ENCODE data around the gene TP73. TPM values are rescaled to one million over a fixed set of nuclear protein-coding genes. Genes with fewer than 3 reads are reported as not detected.

Gene TP73
- total RNA-seq, 1 experiment from 2014 or later = 10.0 TPM

DNA sequence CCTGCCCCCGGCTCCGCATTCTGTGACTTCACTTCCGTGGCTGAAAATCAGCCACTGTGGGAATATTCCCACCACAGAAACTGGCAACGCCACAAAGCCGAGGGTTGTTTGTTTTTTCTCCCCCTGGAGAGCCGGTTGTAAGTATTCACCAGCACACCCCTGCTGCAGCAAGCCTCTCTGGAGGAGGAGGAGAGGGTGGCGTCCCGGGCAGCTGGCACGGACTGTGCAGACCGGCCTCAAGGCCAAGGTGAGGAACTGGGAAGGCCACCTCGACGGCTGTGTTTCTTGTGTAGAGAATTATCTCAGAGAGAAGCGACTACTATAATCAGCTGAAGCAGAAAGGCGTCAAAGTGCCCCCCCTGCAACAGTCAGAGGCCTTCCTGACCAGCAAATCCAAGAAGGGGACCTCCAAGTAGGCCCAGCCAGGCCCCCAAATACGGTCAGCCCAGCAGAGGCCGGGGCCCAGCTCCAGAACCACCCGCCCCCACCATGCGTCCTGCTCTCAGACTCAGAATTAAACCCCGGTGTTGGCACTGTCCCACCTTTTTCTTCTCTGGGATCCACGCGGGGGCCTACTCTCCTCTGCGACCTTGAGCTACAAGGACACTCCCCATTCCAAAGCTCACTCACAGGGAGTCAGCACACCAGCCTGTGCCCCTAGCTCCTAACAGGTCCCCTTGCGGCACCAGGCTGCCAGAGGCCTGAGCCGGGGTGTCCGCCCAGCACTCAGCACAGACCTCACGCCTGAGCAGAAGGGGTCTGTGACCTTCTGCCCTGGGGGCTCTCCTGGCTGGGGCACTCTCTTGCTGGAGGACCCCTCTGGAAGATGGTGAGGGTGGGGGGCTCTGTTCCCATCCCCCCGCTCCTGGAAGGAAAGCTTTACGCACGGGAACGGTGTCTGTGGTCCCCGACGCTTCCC lies 119.1 kb downstream of the TP73 start:
- peak overlapping the region; percentile 58 for H3K4me3 ChIP-seq (ENCODE audit: low read depth, low read length, poor library complexity, severe bottlenecking)
- TF ChIP-seq, protein P1, sequence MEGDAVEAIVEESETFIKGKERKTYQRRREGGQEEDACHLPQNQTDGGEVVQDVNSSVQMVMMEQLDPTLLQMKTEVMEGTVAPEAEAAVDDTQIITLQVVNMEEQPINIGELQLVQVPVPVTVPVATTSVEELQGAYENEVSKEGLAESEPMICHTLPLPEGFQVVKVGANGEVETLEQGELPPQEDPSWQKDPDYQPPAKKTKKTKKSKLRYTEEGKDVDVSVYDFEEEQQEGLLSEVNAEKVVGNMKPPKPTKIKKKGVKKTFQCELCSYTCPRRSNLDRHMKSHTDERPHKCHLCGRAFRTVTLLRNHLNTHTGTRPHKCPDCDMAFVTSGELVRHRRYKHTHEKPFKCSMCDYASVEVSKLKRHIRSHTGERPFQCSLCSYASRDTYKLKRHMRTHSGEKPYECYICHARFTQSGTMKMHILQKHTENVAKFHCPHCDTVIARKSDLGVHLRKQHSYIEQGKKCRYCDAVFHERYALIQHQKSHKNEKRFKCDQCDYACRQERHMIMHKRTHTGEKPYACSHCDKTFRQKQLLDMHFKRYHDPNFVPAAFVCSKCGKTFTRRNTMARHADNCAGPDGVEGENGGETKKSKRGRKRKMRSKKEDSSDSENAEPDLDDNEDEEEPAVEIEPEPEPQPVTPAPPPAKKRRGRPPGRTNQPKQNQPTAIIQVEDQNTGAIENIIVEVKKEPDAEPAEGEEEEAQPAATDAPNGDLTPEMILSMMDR (conservative IDR thresholded peaks at IDR 0.05; ENCODE audit: low read depth, low read length) = no peak
- TF ChIP-seq EZH2 (IDR thresholded peaks at IDR 0.05; ENCODE audit: borderline replicate concordance, low read depth, low read length, poor library complexity, severe bottlenecking) = no peak
- BruUV-seq (replicated peaks) = no TSS peak
- no peak for DNase-seq (ENCODE audit: low spot score)
- no peaks in the 10 kb centered on the region for H3K36me3 ChIP-seq (ENCODE audit: insufficient read depth, low read length, poor library complexity, severe bottlenecking)
- peaks cover 9% of the 10 kb centered on the region for H3K4me1 ChIP-seq (ENCODE audit: insufficient read depth, low read length, poor library complexity, severe bottlenecking)
- H3K9me3 ChIP-seq (ENCODE audit: low read depth, low read length, poor library complexity, severe bottlenecking) = no peaks in the 10 kb centered on the region
- H3K27me3 ChIP-seq (replicated peaks; ENCODE audit: insufficient read depth, low read depth, low read length, poor library complexity) = no peaks in the 10 kb centered on the region
- intact Hi-C loops (cut with micrococcal nuclease; ENCODE audit: unreplicated experiment) = no loop called here
- ChIA-PET POLR2A (ENCODE audit: low non-redundant PET) (no interaction called here), CTCF (no interaction called here)
- H3K27ac ChIP-seq (ENCODE audit: low read depth, low read length, poor library complexity, severe bottlenecking) = no peak overlapping the region

DNA sequence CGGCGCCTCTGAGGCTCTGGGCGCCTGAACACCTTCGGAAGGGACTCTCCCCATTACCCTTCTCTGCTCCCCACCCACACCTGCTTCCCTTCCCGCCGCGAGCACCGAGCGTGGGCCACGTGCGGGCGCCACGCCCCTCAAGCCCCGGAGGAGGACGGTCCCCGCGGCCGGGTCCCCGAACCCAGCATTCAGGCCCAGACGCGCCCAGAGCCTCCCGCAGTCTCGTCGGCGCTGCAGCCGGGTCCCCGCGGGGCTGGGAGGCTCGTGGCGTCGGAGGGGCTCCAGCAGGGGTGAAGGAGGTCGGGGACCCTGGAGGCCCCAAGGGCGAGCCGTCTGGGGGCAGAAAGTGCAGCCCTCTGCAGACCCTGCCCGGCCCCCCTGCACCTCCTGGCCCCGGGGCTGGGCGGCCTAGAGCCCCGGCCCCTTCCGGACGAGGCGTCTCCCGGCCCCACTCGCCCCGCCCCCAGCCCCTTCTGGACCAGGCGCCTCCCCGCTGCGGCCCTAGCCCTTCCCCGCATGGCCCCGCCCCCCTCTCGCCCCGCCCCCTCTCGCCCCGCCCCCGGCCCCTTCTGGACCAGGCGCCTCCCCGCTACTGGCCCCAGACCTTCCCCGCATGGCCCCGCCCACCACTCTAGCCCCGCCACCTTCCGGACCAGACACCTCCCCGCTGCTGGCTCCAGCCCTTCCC lies 119.9 kb downstream of the TP73 start:
- intact Hi-C loops (cut with micrococcal nuclease; ENCODE audit: unreplicated experiment) = no loop called here
- Histone ChIP-seq H3K27ac (ENCODE audit: low read depth, low read length, poor library complexity, severe bottlenecking) (no peak overlapping the region), H3K4me3 (ENCODE audit: low read depth, low read length, poor library complexity, severe bottlenecking) (peak overlapping the region; percentile 58), H3K4me1 (ENCODE audit: insufficient read depth, low read length, poor library complexity, severe bottlenecking) (peaks cover 9% of the 10 kb centered on the region), H3K36me3 (ENCODE audit: insufficient read depth, low read length, poor library complexity, severe bottlenecking) (no peaks in the 10 kb centered on the region), H3K9me3 (ENCODE audit: low read depth, low read length, poor library complexity, severe bottlenecking) (no peaks in the 10 kb centered on the region), H3K27me3 (replicated peaks; ENCODE audit: insufficient read depth, low read depth, low read length, poor library complexity) (no peaks in the 10 kb centered on the region)
- TF ChIP-seq, protein P1 (conservative IDR thresholded peaks at IDR 0.05; ENCODE audit: low read depth, low read length) = no peak
- TF ChIP-seq EZH2 (IDR thresholded peaks at IDR 0.05; ENCODE audit: borderline replicate concordance, low read depth, low read length, poor library complexity, severe bottlenecking) = no peak
- ChIA-PET CTCF (no interaction called here), POLR2A (ENCODE audit: low non-redundant PET) (no interaction called here)
- no TSS peak for BruUV-seq (replicated peaks)
- peak; percentile 86 for DNase-seq (ENCODE audit: low spot score)

DNA sequence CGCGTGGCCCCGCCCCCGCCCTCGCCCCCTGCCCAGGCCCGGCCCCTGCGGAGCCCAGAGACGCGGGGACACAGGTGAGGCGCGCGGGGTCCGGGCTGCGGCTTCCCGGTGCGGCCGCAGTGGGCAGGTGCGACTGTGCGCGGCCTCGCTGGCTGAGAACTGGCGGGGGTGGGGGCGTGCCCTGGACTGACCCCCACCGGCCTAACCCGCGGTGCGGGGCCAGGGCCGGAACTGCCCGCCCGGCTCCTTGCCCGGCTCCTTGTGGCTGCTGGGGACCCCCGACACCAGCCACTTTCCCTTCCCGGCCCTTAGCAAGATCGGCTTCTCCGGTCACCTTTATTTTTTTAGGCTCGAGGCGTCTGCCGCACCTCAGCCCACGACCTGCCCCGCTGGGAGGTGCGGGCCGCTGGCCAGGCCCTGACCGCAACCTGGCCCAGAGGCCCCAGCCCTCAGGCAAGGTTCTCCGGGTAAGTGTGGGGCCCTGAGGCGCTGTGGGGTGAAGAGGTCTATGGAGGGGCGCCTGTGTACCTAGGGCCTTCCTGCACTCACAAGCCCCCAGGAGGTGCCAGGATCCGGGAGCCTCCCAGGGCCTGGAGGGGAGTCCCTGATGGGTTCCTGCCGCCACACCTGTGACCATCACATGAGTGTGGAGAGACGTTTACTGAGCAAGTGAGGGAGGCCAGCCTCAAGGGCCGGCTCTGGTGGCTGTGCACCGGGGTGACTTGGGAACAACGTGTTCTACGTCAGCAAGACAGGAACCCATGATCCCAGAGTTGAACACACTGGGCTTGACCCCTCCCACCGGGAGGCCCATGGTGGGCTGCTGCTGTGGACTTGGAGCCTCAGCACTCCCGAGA lies 120.6 kb downstream of the TP73 start, which contains the start of gene SMIM1:
SMIM1 (plus strand) TSS at position 35 of the 857 bp plus-strand sequence. CDS start 2,625 bp downstream, outside the sequence.
- BruUV-seq (replicated peaks) = no TSS peak
- intact Hi-C loops (cut with micrococcal nuclease; ENCODE audit: unreplicated experiment) = no loop called here
- no peak within 1 kb of the TSS for H3K27ac ChIP-seq (ENCODE audit: low read depth, low read length, poor library complexity, severe bottlenecking)
- ChIA-PET CTCF (no interaction called here), POLR2A (ENCODE audit: low non-redundant PET) (no interaction called here)
- H3K4me1 ChIP-seq (ENCODE audit: insufficient read depth, low read length, poor library complexity, severe bottlenecking) = peaks cover 9% of the 10 kb centered on the region
- TF ChIP-seq EZH2 (IDR thresholded peaks at IDR 0.05; ENCODE audit: borderline replicate concordance, low read depth, low read length, poor library complexity, severe bottlenecking) = no peak
- TF ChIP-seq, protein P1 (conservative IDR thresholded peaks at IDR 0.05; ENCODE audit: low read depth, low read length) = no peak
- peak within 1 kb of the TSS; percentile 58 for H3K4me3 ChIP-seq (ENCODE audit: low read depth, low read length, poor library complexity, severe bottlenecking)
- H3K27me3 ChIP-seq (replicated peaks; ENCODE audit: insufficient read depth, low read depth, low read length, poor library complexity) = no peaks in the 10 kb centered on the region
- H3K36me3 ChIP-seq (ENCODE audit: insufficient read depth, low read length, poor library complexity, severe bottlenecking) = no peaks in the 10 kb centered on the region
- no peak for DNase-seq (ENCODE audit: low spot score)
- no peaks in the 10 kb centered on the region for H3K9me3 ChIP-seq (ENCODE audit: low read depth, low read length, poor library complexity, severe bottlenecking)

Measured in A673 (cell line).